ENCODE data around the gene CD164.

DNA sequence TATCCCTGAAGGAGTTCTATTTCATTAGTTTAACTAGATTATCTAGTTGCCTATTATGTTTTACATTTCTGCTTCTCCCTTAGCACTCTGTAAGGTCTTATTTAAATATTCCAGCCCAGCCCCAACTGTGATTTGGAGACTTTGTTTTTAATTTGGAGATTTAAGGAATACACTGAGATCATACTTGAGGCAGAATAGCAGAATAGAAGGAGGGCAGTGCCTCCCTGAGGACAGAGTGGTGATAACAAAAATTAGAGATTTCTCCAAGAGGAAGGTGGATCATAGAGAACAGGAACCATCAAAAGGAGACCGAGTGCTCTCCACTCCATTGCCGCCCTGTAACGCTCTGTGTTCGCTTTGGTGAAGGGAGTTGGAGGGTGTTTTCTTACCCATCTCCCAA, 14.8 kb upstream of the CD164 start:
- TF ChIP-seq POLR2A (IDR thresholded peaks at IDR 0.05; ENCODE audit: low read depth, low read length) = no peak
- TF ChIP-seq, protein P1, sequence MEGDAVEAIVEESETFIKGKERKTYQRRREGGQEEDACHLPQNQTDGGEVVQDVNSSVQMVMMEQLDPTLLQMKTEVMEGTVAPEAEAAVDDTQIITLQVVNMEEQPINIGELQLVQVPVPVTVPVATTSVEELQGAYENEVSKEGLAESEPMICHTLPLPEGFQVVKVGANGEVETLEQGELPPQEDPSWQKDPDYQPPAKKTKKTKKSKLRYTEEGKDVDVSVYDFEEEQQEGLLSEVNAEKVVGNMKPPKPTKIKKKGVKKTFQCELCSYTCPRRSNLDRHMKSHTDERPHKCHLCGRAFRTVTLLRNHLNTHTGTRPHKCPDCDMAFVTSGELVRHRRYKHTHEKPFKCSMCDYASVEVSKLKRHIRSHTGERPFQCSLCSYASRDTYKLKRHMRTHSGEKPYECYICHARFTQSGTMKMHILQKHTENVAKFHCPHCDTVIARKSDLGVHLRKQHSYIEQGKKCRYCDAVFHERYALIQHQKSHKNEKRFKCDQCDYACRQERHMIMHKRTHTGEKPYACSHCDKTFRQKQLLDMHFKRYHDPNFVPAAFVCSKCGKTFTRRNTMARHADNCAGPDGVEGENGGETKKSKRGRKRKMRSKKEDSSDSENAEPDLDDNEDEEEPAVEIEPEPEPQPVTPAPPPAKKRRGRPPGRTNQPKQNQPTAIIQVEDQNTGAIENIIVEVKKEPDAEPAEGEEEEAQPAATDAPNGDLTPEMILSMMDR (conservative IDR thresholded peaks at IDR 0.05; ENCODE audit: low read depth, low read length) = peak; percentile 61
- no peak for TF ChIP-seq MXI1 (IDR thresholded peaks at IDR 0.05; ENCODE audit: borderline replicate concordance, low read depth, low read length)
- no peak for TF ChIP-seq BHLHE40 (IDR thresholded peaks at IDR 0.05; ENCODE audit: low read depth, low read length)
- no peak for TF ChIP-seq CEBPB (IDR thresholded peaks at IDR 0.05; ENCODE audit: low read depth, low read length)
- no peak for TF ChIP-seq RFX5 (IDR thresholded peaks at IDR 0.05; ENCODE audit: low read depth, low read length)
